Lung (tissue), 12 donors: ENCODE results near the gene RASGEF1C. TPM values are rescaled to one million over a fixed set of nuclear protein-coding genes. Genes with fewer than 3 reads are reported as not detected.
A peak's percentile ranks its signal among the peaks of the same experiment; 100 is the strongest.

ENCODE experiments used
- ATAC-seq: fragments of 200-7000 bp; cut with Tn5 transposase; one replicate; pipeline ENCODE4 v1.9.1; 2020; ENCODE audit warnings: moderate number of reproducible peaks; ENCODE audit not compliant: insufficient read depth, low FRiP score
- DNase-seq, 3 donors: peaks; one replicate each; pipeline ENCODE4 v3.0.0-alpha.2; 2013 to 2017
- H3K27ac ChIP-seq, 2 donors: one replicate each; pipeline ENCODE4 v1.5.1; 2013; ENCODE audit warnings: mild to moderate bottlenecking in 2 of 2, moderate library complexity in 2 of 2, control low read depth in 1 of 2, inconsistent platforms in 1 of 2, low read depth in 1 of 2, low read length in 1 of 2
- H3K27me3 ChIP-seq, 3 donors: one replicate each; pipeline ENCODE4 v1.5.1; 2013; ENCODE audit warnings: low read length in 2 of 3; ENCODE audit not compliant: control insufficient read depth in 3 of 3, insufficient read depth in 3 of 3
- H3K36me3 ChIP-seq, 4 donors: one replicate each; pipeline ENCODE4 v1.5.1; 2013; ENCODE audit warnings: low read length in 4 of 4, mild to moderate bottlenecking in 1 of 4, moderate library complexity in 1 of 4; ENCODE audit not compliant: control insufficient read depth in 4 of 4, insufficient read depth in 4 of 4
- H3K4me1 ChIP-seq, 5 donors: one replicate each; pipeline ENCODE4 v1.5.1; 2013; ENCODE audit warnings: low read length in 5 of 5, mild to moderate bottlenecking in 2 of 5, moderate library complexity in 1 of 5; ENCODE audit not compliant: control insufficient read depth in 5 of 5, insufficient read depth in 5 of 5
- H3K4me3 ChIP-seq: one replicate; pipeline ENCODE4 v1.5.1; 2013; ENCODE audit warnings: mild to moderate bottlenecking, control low read depth, moderate library complexity
- H3K9ac ChIP-seq, 2 donors: one replicate each; pipeline ENCODE4 v1.5.1; 2013; ENCODE audit warnings: low read length in 2 of 2, control low read depth in 1 of 2; ENCODE audit not compliant: insufficient read depth in 1 of 2
- H3K9me3 ChIP-seq, 4 donors: one replicate each; pipeline ENCODE4 v1.5.1; 2013; ENCODE audit warnings: low read length in 3 of 4, mild to moderate bottlenecking in 1 of 4, moderate library complexity in 1 of 4; ENCODE audit not compliant: control insufficient read depth in 4 of 4, insufficient read depth in 3 of 4
- WGBS, 2 donors: extraction: QIAGEN DNeasy Blood & Tissue Kit; methylation state at CpG; one replicate each; pipeline ENCODE4 v1.1.7; 2013; 5-methylcytosine and 5-hydroxymethylcytosine counted together
- polyA plus RNA-seq, 2 donors: library from polyadenylated mRNA; stranded (reverse); fragments of 200-250 nt; gene quantifications; one replicate each; pipeline ENCODE4 v1.2.1, GENCODE V29; 2013
- total RNA-seq, 2 donors: library from RNA; depleted of rRNA in 1 of 2; stranded (reverse); fragments of >200 nt in 1 of 2; gene quantifications; one replicate each; pipeline ENCODE4 v1.2.1, GENCODE V29; 2014 to 2021
- TF ChIP-seq, protein P1 (sequence below): IDR thresholded peaks from 2 replicates; pipeline ENCODE4 v1.5.1; 2012; ENCODE audit warnings: mild to moderate bottlenecking; ENCODE audit errors: control extremely low read depth, extremely low read depth
- donor health status: control.
- donor health status: control.
- donor health status: Bipolar disorder and iron deficiency.
- donor health status: healthy.
- donor health status: DM: yes; HTN: yes; CAD: no.

Gene RASGEF1C
- total and polyA plus RNA-seq, 4 donors = 0.03 to 0.31 TPM; not detected in 2

- no peak for ATAC-seq
- H3K36me3 ChIP-seq = no peaks in the 10 kb centered on the region
- TF ChIP-seq, protein P1, sequence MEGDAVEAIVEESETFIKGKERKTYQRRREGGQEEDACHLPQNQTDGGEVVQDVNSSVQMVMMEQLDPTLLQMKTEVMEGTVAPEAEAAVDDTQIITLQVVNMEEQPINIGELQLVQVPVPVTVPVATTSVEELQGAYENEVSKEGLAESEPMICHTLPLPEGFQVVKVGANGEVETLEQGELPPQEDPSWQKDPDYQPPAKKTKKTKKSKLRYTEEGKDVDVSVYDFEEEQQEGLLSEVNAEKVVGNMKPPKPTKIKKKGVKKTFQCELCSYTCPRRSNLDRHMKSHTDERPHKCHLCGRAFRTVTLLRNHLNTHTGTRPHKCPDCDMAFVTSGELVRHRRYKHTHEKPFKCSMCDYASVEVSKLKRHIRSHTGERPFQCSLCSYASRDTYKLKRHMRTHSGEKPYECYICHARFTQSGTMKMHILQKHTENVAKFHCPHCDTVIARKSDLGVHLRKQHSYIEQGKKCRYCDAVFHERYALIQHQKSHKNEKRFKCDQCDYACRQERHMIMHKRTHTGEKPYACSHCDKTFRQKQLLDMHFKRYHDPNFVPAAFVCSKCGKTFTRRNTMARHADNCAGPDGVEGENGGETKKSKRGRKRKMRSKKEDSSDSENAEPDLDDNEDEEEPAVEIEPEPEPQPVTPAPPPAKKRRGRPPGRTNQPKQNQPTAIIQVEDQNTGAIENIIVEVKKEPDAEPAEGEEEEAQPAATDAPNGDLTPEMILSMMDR = no peak
- H3K9ac ChIP-seq = no peak overlapping the region
- H3K4me1 ChIP-seq = peaks cover 0 to 19% (median 2%) of the 10 kb centered on the region in 5 donors
- H3K9me3 ChIP-seq = peaks cover 0 to 5% (median 0%) of the 10 kb centered on the region in 4 donors
- no peak for DNase-seq
- H3K4me3 ChIP-seq = no peak overlapping the region
- 94 to 97% methylated on average over 14 of the region's 14 CpGs for WGBS, 2 donors
- peaks cover 0 to 5% (median 0%) of the 10 kb centered on the region in 3 donors for H3K27me3 ChIP-seq
- no peak overlapping the region for H3K27ac ChIP-seq
Measured at GRCh38 chr5:180171568-180172094, 37.4 kb downstream of the RASGEF1C start.

DNA sequence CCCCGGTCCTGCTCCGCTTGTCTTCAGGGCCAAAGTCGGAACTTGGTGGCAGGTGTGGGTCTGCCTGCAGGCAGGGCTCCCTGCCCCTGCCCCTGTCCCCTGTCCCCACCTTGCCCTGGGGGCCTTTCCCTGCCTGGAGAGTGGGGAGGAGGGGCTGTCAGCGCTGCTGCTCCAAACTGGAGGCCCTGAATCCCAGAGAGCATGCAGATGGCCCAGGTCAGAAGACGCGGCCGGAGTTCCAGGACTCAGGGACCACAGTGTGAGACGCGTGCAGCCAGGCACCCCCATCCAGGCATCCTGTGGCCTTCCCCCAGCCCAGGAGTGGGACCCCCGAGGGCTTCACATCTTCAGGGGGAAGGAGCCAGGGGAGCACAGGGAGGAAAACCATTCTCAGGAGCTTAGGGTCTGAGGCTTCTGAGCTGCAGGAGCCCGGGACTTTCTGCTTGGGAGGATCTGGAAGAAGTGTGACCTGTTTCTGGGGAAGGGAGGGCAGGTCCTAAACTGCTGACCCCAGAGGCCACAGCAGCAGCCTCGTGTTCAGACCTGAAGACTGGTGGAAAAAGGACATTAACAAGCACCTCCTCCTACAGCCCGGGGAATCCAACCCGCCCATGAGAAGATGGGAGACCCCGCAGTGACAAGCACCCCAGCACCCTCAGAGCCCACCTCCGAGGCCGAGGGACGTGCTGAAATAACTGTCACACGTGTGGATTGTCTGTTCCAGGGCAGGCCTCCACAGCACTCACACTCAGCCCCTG lies 38.0 kb downstream of the RASGEF1C start:
- peaks cover 0 to 19% (median 2%) of the 10 kb centered on the region in 5 donors for H3K4me1 ChIP-seq
- no peak overlapping the region for H3K9ac ChIP-seq
- H3K27me3 ChIP-seq = peaks cover 0 to 5% (median 0%) of the 10 kb centered on the region in 3 donors
- no peak overlapping the region for H3K27ac ChIP-seq
- no peak overlapping the region for H3K4me3 ChIP-seq
- WGBS, 2 donors = 85 to 93% methylated on average over 19 of the region's 19 CpGs
- DNase-seq (no peak), ATAC-seq (no peak)
- H3K36me3 ChIP-seq = no peaks in the 10 kb centered on the region
- peaks cover 0 to 5% (median 0%) of the 10 kb centered on the region in 4 donors for H3K9me3 ChIP-seq
- TF ChIP-seq, protein P1 = no peak

DNA sequence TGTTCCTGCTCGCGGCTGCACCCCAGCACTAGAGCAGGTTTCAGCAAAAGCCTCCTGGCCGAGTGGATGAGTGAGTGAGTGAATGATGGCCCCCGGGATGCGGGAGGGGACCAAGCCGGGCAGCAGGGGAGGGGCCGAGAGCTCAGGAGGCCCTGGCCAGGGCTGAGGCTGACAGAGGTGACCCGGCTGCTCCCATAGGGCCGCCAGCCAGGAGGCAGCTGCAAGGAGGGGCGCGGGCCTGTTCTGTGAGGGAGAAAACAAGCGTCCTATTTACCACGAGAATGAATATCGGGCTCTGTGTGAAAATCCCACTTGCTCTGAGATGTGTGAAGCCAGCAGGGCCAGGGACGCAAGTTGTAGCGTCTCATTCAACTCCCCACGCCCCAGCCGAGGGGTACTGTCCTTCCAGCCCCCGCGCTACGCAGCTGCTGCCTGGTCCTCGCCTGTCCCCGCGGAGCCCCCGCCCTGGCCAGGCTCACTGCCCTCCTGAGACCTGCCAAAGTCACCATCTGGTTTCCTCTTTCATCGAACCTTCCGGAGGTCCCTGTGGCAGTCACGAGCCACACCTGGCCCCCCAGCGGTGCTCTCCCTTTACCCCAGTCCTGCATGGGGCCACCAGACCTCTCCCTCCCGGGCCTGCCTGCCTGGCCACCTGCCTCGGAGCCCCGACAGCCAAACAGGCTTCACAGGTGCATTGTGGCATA lies 38.8 kb downstream of the RASGEF1C start:
- H3K4me3 ChIP-seq = no peak overlapping the region
- 59 to 70% methylated on average over 32 of the region's 32 CpGs for WGBS, 2 donors
- DNase-seq (peak; percentile 34 to 56 (median 55)), ATAC-seq (no peak)
- H3K27me3 ChIP-seq = peaks cover 0 to 5% (median 0%) of the 10 kb centered on the region in 3 donors
- H3K9me3 ChIP-seq = peaks cover 0 to 5% (median 0%) of the 10 kb centered on the region in 4 donors
- peaks cover 0 to 19% (median 2%) of the 10 kb centered on the region in 5 donors for H3K4me1 ChIP-seq
- no peak overlapping the region for H3K27ac ChIP-seq
- H3K9ac ChIP-seq = no peak overlapping the region
- no peaks in the 10 kb centered on the region for H3K36me3 ChIP-seq
- TF ChIP-seq, protein P1 = no peak
